Measurements from ENCODE around the gene XXYLT1.

XXYLT1 gene

GRCh38 chr3:195102609-195103467 lies 168.1 kb downstream of the XXYLT1 start:
- Mint-ChIP-seq H3K36me3 (ENCODE audit: low read depth) (peaks cover 5% of the 10 kb centered on the region), H3K27me3 (ENCODE audit: low read depth, poor library complexity) (peaks cover 9% of the 10 kb centered on the region), H3K4me1 (peaks cover 42% of the 10 kb centered on the region), H3K4me3 (no peak overlapping the region), H3K9me3 (no peaks in the 10 kb centered on the region), H3K27ac (peak overlapping the region; percentile 60)
- TF ChIP-seq CTCF (IDR thresholded peaks at IDR 0.05): no peak
- no peak for DNase-seq

- peaks cover 5% of the 10 kb centered on the region for H3K36me3 Mint-ChIP-seq (ENCODE audit: low read depth)
- H3K9me3 Mint-ChIP-seq: no peaks in the 10 kb centered on the region
- H3K27ac Mint-ChIP-seq: no peak overlapping the region
- DNase-seq: no peak
- H3K4me3 Mint-ChIP-seq: no peak overlapping the region
- peaks cover 9% of the 10 kb centered on the region for H3K27me3 Mint-ChIP-seq (ENCODE audit: low read depth, poor library complexity)
- peaks cover 50% of the 10 kb centered on the region for H3K4me1 Mint-ChIP-seq
- no peak for TF ChIP-seq CTCF (IDR thresholded peaks at IDR 0.05)
These were observed 168.9 kb downstream of the XXYLT1 start for GRCh38 chr3:195101927-195102608.

- Mint-ChIP-seq H3K9me3 (no peaks in the 10 kb centered on the region), H3K27ac (no peak overlapping the region), H3K4me1 (peaks cover 50% of the 10 kb centered on the region), H3K36me3 (ENCODE audit: low read depth) (peaks cover 5% of the 10 kb centered on the region), H3K27me3 (ENCODE audit: low read depth, poor library complexity) (peaks cover 9% of the 10 kb centered on the region), H3K4me3 (no peak overlapping the region)
- TF ChIP-seq CTCF (IDR thresholded peaks at IDR 0.05): no peak
- DNase-seq: no peak
These were observed 169.9 kb downstream of the XXYLT1 start for GRCh38 chr3:195101001-195101583.

- no peak for DNase-seq
- Mint-ChIP-seq H3K9me3 (no peaks in the 10 kb centered on the region), H3K4me1 (peaks cover 54% of the 10 kb centered on the region), H3K27me3 (ENCODE audit: low read depth, poor library complexity) (peaks cover 9% of the 10 kb centered on the region), H3K27ac (peak overlapping the region; percentile 86), H3K36me3 (ENCODE audit: low read depth) (peaks cover 5% of the 10 kb centered on the region), H3K4me3 (no peak overlapping the region)
- TF ChIP-seq CTCF (IDR thresholded peaks at IDR 0.05): no peak
These were observed 170.8 kb downstream of the XXYLT1 start for GRCh38 chr3:195099951-195100785.

- Mint-ChIP-seq H3K4me3 (no peak overlapping the region), H3K9me3 (peaks cover 9% of the 10 kb centered on the region), H3K36me3 (ENCODE audit: low read depth) (peaks cover 14% of the 10 kb centered on the region), H3K27ac (no peak overlapping the region), H3K27me3 (ENCODE audit: low read depth, poor library complexity) (peaks cover 9% of the 10 kb centered on the region), H3K4me1 (peaks cover 57% of the 10 kb centered on the region)
- TF ChIP-seq CTCF (IDR thresholded peaks at IDR 0.05): no peak
- no peak for DNase-seq
These were observed 172.0 kb downstream of the XXYLT1 start for GRCh38 chr3:195098741-195099525.

Data from nephron progenitor cell (in vitro differentiated cells).